GM19372 (cell line): Measurements from ENCODE around the gene KAZN.

Experiments used
- ATAC-seq: cut with Tn5 transposase; IDR thresholded peaks from one replicate; pipeline ENCODE4 v1.9.1; 2021; ENCODE audit warnings: mild to moderate bottlenecking, low read depth, moderate library complexity; ENCODE audit not compliant: unreplicated experiment

Gene KAZN

DNA sequence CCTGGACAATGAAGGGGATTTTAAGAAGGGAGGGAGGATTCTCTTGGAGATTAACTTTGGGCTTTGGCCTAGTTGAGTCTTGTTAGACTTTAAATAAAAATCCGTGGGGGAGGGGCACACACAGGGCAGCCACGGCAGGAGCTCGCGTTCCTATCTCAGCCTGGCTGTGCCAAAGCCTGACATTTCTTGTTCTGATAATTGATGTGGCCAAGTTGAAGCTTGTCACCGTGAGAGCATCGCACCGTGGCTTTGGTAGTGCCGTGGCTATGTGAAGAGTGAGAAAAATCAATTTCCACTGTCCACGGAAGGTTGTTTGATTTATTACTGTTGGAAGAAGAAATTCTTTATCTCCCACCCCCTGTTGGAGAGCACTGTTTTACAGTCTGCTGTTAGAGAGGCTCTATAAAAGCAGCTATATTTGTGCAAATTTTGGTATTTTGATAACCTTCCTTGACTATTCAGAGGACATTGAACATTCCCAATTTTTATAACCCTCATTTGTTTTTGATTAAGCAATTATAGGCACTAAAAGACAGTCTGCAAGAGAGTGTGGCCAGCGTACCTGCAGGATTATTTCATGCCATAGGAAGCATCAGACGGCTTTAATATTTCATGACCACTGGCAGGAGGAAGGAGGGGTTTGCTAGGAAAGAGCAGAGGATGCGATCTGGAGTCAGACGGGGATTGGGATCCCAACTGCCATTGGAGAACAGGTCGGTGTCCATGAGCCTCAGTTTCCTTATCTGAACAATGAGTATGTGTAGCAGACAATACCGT, 160.7 kb downstream of the KAZN start:
- ATAC-seq: no peak

- no peak for ATAC-seq
These were observed 161.4 kb downstream of the KAZN start for GRCh38 chr1:14759843-14760242.

DNA sequence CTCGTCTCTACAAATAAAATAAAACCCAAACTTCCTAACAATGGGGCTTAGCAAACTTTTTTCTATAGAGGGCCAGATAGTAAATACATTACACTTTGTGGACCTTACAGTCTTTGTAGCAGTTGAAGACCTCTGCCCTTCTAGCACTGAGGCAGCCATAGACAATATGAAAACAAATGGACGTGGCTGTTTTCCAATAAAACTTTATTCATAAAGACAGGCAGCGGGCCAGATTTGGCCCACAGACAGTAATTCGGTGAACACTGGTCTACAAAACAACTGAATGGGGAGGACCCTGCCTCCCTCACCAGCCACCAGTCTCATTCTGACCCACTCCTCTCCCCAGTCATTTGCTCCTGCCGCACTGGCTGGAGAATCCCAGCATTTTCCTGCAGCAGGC, 162.3 kb downstream of the KAZN start:
- no peak for ATAC-seq

GRCh38 chr1:14761291-14762153, 163.0 kb downstream of the KAZN start:
- no peak for ATAC-seq

GRCh38 chr1:14763977-14764376, 165.5 kb downstream of the KAZN start:
- ATAC-seq: no peak

GRCh38 chr1:14765773-14766172, 167.3 kb downstream of the KAZN start:
- no peak for ATAC-seq

DNA sequence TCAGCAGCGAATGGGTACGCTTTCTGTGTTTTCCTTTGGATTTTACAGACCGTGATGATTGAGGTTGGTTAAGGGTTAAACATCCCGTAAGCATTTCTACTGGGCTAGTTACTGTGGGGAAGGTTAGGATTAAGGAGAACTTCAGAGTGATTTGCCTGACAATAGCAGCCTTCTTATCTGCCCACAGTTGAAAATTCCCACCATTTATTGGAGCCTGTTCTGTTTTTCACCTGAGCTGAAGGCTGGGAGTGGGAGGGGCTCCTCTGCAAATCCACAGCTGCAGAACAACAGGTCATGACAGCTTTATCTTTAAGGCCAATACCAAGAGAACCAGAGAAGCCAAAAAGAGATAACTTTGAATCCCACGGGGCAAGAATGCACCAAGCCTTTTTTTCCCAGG, 168.6 kb downstream of the KAZN start:
- ATAC-seq: no peak

DNA sequence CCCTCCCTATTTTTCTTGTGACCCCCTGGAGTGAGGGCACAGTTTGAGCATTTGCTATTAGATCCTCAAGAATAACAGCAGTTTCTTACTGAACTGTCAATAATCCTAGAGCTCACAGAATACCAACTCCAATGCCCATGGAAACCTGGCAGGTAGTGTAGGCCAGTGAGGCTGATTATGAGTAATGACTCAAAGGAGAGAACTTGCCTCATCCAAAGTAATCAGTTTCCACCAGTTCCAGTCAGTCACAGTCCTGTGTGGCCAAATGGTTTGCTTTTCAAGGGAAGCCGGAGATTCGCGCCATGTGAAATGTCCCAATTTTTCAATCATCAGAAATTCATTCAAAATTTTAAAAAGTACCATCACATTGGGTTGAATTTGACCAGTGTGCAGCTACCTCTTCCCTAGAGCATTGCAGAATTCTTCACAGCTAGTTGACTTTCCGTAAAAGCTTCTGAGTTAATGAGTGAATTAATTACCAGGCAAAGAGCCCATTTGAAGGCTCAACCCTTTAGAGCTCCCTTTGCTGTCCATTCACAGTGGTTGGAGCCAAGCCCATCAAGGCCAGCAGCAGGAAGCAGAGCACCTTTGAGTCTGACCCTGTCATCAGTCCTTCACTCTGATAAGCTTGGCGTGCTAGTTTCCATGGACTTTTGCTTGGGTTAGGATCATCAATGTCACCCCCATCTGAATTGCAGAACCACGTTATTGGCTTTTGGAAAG, 170.3 kb downstream of the KAZN start:
- no peak for ATAC-seq

DNA sequence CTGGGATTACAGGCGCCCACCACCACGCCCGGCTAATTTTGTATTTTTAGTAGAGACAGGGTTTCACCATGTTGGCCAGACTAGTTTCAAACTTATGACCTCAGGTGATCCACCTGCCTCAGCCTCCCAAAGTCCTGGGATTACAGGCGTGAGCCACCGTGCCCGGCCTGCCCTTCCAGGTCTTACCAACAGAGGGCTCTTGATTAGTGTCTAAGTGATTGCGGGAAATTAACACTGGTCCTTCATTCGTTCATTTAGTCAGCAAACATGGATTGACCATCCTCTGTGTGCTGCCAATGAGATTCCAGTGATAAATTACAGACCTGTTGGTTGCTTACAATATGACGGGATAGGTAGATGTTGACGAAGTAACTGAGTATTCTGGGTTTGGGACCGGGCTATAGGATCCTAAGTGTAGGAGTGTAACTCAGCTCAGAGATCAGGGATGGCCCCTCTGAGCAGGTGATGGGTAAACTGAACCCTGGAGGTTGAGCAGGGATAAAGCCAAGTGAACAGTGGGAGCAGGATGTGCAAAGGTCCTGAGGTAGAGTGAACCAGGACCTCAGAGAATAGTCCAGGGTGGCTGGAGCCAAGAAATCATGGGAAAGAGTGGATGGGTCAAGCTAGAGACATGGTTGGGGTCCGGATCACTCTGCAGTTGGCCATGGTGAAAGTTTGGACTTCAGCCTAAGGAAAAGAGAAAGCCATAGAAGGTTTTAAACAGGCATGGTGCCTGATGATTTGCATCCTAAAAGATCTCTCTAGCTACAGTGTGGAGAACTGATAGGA, 171.2 kb downstream of the KAZN start:
- no peak for ATAC-seq

- ATAC-seq: no peak
These were observed 175.0 kb downstream of the KAZN start for GRCh38 chr1:14773396-14774025.

DNA sequence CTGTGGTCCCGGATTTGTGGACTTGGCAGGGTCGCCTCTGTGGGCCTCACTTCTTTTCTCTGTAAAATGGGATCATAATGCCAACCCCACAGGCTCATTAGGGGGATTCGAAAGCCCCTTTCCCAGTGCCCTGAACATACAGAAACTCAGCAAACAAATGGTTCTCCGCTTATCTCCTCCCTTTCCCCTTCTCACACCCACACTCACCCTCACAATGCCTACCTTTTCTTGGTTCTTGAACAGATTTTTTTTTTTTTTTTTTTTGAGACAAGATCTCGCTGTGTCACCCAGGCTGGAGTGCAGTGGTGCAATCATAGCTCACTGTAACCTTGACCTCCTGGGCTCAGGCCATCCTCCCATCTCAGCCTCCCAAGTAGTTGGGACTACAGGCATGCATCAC, 175.7 kb downstream of the KAZN start:
- ATAC-seq: no peak

DNA sequence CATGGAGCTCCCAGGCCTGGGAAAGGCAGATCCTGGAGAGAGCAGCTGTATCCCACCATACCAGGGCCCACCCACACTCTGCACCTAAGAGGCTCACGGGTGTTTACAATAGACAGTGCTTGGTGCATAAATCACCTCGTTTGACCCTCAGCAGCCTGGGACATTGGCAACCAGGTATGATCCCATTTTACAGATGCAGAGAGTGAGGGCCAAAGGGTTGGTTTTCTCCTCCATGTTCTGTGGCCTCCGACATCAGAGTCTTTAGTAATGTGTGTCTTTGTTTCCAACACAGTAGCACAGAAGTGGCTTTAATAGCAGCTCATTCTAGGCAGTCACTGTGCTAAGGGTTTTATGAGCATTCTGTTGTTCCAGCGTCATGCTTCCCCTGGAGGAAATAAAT, 176.5 kb downstream of the KAZN start:
- ATAC-seq: no peak

- ATAC-seq: no peak
These were observed 176.9 kb downstream of the KAZN start for GRCh38 chr1:14775434-14775833.

GRCh38 chr1:14777516-14778506, 179.3 kb downstream of the KAZN start:
- no peak for ATAC-seq

GRCh38 chr1:14778541-14778897, 180.0 kb downstream of the KAZN start:
- no peak for ATAC-seq

- no peak for ATAC-seq
These were observed 180.7 kb downstream of the KAZN start for GRCh38 chr1:14778898-14779865.

GRCh38 chr1:14780271-14780670, 181.8 kb downstream of the KAZN start:
- ATAC-seq: no peak

DNA sequence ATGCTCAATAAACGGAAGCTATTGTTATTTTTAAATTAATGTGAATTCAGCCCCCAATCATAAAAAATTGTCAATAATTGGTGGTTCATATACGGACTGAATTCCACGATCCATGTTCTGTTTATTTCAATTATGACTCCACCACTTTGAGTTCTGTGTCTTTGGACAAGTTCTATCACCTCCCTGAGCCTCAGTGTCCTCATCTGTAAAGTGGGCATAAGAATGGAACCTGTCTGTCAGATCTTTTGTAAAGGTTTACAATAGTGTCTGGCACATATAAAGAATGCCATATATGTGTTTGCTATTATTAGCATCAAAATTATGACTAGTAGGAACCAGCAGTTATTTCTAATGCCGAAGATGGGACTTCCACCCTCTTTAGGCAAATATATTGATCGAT, 183.3 kb downstream of the KAZN start:
- no peak for ATAC-seq
